GM19238 (cell line): ENCODE results near the gene PKD2L1.
"Not testable (repeated sequence)": the region's sequence is repeated elsewhere in the genome, so short reads cannot be mapped to it uniquely, and the experiment has no call there.

Source experiments
- DNase-seq: peaks from one replicate; pipeline ENCODE4 v3.0.0; 2011; ENCODE audit warnings: low spot score; ENCODE audit not compliant: insufficient read length

Gene PKD2L1

GRCh38 chr10:100330079-100330478 is at the start of gene PKD2L1:
TSS of gene PKD2L1 (minus strand) at chr10:100330228. CDS start at chr10:100330103, 125 bp downstream.
- no peak for DNase-seq

DNA sequence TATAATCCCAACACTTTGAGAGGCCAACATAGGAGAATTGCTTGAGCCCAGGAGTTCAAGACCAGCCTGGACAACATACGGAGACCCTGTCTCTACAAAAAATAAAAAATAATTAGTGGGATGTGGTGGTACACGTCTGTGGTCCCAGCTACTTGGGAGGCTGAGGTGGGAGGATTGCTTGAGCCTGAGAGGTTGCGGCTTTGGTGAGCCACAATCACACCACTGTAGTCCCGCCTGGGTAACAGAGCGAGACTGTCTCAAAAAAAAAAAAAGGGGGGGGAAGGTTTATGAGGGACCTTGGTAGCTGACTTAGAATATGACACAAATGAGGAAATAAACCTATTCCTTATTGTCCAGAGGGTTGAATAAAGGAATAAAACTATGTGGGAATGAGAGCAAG is 47.8 kb upstream of the PKD2L1 start:
- DNase-seq: no peak

GRCh38 chr10:100376656-100377055 is 46.6 kb upstream of the PKD2L1 start:
- DNase-seq: not testable (repeated sequence)

DNA sequence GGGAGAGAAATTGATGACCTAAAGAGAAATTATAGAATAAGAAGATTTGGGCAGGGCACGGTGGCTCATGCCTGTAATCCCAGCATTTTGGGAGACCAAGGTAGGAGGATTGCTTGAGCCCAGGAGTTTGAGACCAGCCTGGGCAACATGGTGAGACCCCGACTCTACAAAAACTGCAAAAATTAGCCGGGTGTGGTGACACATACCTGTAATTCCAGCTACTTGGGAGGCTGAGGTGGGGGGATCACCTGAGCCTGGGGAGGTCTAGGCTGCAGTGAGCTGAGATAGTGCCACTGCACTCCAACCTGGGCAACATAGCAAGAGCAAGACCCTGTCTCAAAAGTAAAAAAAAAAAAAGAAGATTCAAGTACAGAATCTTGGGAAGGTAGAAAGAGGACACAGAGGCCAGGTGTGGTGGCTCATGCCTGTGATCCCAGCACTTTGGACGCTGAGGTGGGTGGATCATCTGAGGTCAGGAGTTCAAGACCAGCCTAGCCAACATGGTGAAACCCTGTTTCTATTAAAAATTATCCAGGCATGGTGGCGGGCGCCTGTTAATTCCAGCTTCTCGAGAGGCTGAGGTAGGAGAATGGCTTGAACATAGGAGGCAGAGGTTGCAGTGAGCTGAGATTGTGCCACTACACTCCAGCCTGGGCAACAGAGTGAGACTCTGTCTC is 44.8 kb upstream of the PKD2L1 start:
- DNase-seq: not testable (repeated sequence)

DNA sequence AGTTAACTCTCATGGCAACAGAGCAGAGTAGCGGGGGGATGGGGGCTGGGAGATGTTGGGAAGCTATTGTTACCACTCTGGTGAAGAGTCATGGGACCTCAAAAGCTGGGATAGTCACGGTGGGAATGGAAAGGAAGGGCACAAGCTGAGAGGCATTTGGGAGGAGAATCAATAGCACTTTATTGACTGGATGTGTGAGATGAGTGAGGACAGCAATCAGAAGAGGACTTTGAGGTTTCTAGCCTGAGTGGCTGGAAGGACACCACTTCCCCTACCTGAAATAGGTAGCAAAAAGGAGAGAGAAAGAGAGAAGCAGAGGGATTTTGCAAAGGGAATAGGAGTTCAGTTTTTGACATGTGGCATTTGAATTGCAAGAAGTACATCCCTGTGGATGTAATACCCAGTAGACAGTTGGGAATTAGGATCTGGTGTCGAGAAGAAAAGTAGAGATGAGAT is 44.2 kb upstream of the PKD2L1 start:
- no peak for DNase-seq

DNA sequence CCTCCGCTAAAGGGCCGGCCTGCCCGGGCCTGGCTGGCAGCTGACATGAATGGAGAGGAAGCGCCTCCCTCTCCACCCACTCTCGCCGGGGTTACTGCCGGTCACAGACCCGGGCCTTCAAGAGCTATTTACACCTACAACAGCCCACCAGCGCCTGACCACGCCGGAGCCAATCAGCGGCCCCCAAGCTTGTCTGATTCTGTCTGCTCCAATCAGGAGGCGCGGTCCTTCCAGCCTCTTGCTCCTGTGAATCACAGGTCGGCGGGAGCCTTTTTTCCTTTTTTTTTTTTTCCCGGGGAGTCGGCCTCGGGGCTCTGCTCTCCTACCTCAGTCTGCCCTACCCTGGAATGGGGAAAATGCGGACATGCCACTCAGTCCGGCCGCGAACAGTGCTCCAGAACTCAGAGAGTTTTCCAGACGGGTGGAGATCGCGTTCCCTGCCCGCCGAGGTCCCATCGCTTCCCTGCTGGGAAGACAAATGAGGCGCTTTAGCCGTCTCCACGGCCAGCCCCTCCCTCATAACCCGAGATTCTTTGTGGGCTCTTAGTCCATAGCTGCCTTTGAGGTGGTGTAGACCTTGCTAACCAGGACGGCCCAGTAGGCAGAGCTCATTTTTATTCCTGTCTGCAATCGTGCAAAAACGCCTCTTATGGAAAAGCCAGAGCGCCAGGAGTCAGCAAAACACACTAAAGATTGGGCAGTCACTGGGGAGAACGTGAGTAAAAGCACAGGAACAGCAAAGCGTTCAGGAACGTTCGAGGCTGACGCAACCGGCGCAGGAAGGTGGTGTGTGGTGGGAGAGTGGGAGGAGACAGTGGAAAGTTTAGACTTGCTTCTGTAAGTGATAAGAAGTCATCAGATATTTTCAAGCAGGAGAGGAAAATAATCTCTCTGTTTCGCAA is 43.5 kb upstream of the PKD2L1 start:
- DNase-seq: peak; percentile 89

GRCh38 chr10:100372415-100373297 is 42.6 kb upstream of the PKD2L1 start:
- DNase-seq: no peak

DNA sequence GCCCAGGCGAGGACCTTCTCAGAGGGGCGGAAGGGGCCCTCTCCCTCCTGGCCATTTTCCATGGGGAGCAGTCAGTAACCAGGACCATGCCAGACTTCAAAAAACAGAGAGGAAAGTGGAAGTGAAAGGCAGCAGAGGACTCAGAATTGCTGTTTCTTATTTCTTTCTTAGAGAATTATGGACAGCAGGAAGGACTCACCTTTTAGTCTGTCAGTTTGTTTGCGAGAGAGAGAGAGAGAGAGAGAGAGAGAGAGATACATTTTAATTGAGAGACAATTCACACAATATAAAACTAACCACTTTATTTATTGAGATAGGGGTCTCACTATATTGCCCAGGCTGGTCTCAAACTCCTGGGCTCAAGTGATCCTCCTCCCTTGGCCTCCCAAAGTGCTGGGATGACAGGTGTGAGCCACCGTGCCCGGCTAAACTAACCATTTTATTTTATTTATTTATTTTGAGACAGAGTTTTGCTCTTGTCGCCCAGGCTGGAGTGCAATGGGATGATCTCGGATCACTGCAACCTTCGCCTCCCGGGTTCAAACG is 41.5 kb upstream of the PKD2L1 start:
- DNase-seq: no peak

GRCh38 chr10:100370714-100371481 is 40.9 kb upstream of the PKD2L1 start:
- no peak for DNase-seq

- no peak for DNase-seq
Measured at GRCh38 chr10:100368721-100369120, 38.7 kb upstream of the PKD2L1 start.

DNA sequence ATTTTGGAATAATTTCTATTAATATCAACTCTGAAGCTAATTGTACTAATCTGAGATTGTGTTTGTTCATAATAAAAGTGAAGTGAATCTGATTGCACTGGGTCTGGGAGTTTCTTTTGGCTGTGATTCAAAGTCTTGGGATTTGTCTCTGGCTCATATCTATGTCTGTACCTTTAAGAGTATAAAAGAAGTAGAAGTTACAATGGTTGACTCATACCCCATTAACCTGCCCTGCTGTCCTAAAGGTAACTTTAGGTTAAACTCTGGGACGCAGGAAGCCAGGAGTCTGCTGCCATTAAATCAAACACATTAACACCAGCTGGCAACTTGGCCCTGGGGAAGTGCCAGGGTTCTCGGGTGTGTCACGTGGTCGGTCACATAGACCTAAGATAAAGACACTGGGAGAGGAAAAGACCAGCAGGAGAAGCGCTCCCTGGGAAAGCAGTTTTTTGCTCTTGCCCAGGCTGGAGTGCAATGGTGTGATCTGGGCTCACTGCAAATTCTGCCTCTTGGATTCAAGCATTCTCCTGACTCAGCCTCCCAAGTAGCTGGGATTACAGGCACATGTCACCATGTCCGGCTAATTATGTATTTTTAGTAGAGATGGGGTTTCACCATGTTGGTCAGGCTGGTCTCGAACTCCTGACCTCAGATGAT is 34.8 kb upstream of the PKD2L1 start:
- DNase-seq: no peak

DNA sequence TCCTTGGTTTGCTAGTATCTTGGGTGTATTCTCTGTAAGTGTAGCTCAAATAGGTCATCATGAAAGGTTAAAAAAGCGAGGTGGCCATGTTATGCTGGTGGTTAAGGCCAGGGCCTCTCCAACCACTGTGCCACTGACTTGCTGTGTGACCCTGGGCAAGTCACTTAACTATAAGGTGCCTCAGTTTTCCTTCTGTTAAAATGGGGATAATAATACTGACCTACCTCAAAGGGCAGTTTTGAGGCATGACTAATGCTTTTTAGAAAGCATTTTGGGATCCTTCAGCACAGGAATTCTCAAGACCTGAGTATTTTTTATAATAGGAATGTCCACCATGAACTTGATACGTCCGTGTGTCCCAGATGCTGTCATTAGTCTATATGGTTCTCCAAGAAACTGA is 34.1 kb upstream of the PKD2L1 start:
- DNase-seq: no peak

- no peak for DNase-seq
Measured at GRCh38 chr10:100362570-100363496, 32.8 kb upstream of the PKD2L1 start.

DNA sequence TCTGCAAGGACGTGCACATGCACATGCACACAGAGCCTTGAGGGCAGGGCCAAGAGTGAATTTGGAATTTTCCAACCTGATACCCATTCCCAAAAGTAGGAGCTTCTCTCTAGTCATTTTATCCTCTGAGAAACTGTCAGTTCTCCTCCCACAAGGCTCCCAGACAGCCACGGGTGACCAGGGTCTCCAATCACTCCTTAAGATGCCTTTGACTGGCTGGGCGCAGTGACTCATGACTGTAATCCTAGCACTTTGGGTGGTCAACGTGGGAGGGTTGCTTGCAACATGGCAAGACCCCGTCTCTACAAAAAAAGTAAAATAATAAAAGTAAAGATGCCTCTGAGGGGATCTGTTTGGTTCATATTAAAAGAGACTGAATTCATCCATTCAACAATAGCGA is 30.2 kb upstream of the PKD2L1 start:
- DNase-seq: no peak

DNA sequence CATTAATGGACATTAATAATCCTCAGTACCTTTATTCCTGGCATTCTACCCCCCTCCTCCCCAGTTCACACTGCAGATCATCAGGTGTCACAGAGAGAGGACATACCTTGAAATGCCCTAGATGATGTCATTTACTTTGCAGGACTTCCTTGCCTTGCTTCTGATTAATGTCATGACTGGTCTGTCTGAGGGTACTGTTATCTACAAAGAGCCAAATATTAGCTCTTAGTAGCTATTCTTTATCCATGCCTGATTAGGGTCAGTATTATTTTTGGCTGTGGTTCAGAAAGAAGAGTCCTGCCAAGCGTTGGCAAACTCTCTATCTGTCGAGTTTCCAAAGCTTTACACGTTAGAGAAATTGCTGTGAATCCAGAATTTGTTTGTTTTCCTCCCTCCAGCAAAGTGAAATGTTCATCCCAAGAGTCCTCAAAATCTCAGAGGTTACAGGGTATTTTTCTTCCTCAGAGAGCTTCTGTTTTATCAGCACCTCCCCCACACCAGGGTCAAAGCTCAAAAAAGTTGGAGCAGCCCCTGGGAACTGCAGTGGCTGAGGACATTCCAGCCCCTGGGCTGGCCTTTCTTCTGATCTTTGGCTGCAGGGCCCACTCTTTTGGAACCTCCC is 29.6 kb upstream of the PKD2L1 start:
- no peak for DNase-seq

GRCh38 chr10:100359030-100359432 is 29.0 kb upstream of the PKD2L1 start:
- no peak for DNase-seq

GRCh38 chr10:100357059-100357858 is 27.2 kb upstream of the PKD2L1 start:
- DNase-seq: no peak
